Measurements from ENCODE around the gene GALNT16. TPM values are rescaled to one million over a fixed set of nuclear protein-coding genes. Genes with fewer than 3 reads are reported as not detected.

Gene GALNT16
- total RNA-seq, 1 experiment from 2014 or later, result 0.33 TPM

DNA sequence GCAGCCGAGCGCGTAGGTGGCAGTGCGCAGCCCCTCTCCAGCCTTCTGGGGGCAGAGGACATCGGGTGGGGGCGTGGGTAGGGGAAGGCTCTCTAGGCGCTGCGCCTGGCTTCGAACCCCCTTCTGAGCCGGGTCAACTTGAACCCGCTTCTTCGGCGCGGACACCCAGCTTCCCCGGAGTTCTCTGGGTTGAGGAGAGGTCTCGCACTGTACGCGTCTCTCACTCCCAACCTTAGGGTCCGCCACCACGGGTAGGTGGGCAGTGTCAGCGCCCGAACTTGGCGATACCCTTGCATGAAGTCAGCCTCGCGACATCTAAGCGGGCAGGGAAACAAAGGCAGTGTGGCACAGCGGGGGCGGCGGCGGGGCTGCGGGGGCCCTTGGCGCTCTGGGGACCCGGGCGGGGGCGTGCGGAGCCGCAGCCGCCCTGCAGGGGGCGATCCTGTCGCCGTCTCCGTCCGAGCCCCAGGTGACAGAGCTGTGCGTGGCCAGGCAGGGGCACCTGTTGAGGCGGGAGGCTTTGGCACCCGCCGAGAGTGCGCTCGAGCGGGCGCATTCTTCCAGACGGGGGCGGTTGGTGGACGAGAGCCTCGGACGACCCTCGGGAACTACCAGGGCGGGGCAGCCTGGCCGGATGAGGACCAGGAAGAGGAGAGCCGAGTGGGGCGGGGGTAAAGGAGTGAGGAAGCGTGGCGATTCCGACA, 1.1 kb downstream of the GALNT16 start:
- ATAC-seq (peak; percentile 51), DNase-seq (peak; percentile 37)
- no peaks in the 10 kb centered on the region for H4K20me1 ChIP-seq (ENCODE audit: low read length)
- ChIA-PET CTCF (interaction anchor here (0.6 kb wide), 1 partner anchor 199 kb away, joined by 3 read pairs; no protein-coding TSS in a partner anchor), POLR2A (ENCODE audit: unreplicated experiment) (no interaction called here)
- H3K9ac ChIP-seq (ENCODE audit: low read length), result no peak overlapping the region
- H2AFZ ChIP-seq (ENCODE audit: low read length), result 0 out of 2 replicates have a peak overlapping the region, but pooled peaks have one; percentile 37
- peak overlapping the region; percentile 50; the same call in 1 of the 2 replicates for H3K4me3 ChIP-seq (ENCODE audit: low read length)
- TF ChIP-seq EZH2phosphoT487 (IDR thresholded peaks at IDR 0.05; ENCODE audit: borderline replicate concordance, low read length) (0 out of 2 replicates have a peak, but pooled peaks have one; percentile 20), EZH2 (IDR thresholded peaks at IDR 0.05; ENCODE audit: low read length, unreplicated experiment) (peak; percentile 72)
- TF ChIP-seq, protein P1, sequence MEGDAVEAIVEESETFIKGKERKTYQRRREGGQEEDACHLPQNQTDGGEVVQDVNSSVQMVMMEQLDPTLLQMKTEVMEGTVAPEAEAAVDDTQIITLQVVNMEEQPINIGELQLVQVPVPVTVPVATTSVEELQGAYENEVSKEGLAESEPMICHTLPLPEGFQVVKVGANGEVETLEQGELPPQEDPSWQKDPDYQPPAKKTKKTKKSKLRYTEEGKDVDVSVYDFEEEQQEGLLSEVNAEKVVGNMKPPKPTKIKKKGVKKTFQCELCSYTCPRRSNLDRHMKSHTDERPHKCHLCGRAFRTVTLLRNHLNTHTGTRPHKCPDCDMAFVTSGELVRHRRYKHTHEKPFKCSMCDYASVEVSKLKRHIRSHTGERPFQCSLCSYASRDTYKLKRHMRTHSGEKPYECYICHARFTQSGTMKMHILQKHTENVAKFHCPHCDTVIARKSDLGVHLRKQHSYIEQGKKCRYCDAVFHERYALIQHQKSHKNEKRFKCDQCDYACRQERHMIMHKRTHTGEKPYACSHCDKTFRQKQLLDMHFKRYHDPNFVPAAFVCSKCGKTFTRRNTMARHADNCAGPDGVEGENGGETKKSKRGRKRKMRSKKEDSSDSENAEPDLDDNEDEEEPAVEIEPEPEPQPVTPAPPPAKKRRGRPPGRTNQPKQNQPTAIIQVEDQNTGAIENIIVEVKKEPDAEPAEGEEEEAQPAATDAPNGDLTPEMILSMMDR (conservative IDR thresholded peaks at IDR 0.05; ENCODE audit: low read depth, low read length), result peak; percentile 67
- no peaks in the 10 kb centered on the region for H3K9me2 ChIP-seq (replicated peaks; ENCODE audit: low read length)
- H3K4me2 ChIP-seq (ENCODE audit: low read length), result peak overlapping the region; percentile 77
- no peaks in the 10 kb centered on the region for H3K79me2 ChIP-seq (ENCODE audit: low read length)
- H3F3A ChIP-seq (ENCODE audit: low read length, unreplicated experiment), result no peaks in the 10 kb centered on the region
- no peaks in the 10 kb centered on the region for H3K9me3 ChIP-seq (ENCODE audit: low read length)
- peaks cover 55% of the 10 kb centered on the region for H3K27me3 ChIP-seq (ENCODE audit: low read length)
- H3K4me1 ChIP-seq (ENCODE audit: insufficient read depth, low read length), result peaks cover 7% of the 10 kb centered on the region; the same call in 1 of the 2 replicates
- BruUV-seq (replicated peaks), result no TSS peak
- H3K36me3 ChIP-seq (ENCODE audit: low read depth, low read length), result no peaks in the 10 kb centered on the region
- H3K27ac ChIP-seq (ENCODE audit: low read length), result no peak overlapping the region
- intact Hi-C loops (cut with micrococcal nuclease), result loop anchor here (5.0 kb wide), 1 partner anchor 36 kb away; no protein-coding TSS in a partner anchor

DNA sequence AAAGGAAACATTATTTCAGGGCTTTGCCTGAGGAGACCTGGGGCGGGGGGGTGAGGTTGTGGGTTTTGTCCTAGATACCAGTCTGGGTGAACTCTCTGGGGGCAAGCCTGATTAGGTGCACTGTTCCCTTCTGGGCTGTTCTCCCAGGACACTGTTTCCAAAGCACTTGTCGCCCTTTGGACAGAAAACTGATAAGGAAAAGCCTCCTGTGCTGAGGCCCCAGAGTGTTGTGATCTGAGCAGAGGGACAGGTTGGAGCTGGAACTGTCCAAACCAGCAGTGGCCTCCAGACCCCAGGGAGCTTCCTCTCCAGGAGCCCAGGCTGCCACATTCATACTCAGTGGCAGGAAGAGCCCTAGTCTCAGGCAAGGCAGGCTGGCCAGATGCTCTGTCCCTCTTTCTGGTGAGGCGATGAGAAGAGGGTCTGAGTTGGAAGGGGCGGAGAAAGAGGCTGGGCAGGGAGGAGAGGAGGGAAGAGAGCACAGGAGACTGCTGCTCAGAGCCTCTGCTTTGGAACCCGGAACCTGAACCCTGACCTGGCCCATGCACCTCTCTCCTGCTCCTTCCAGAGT, 1.9 kb downstream of the GALNT16 start:
- intact Hi-C loops (cut with micrococcal nuclease), result loop anchor here (5.0 kb wide), 1 partner anchor 35 kb away; no protein-coding TSS in a partner anchor
- TF ChIP-seq EZH2phosphoT487 (IDR thresholded peaks at IDR 0.05; ENCODE audit: borderline replicate concordance, low read length) (no peak), EZH2 (IDR thresholded peaks at IDR 0.05; ENCODE audit: low read length, unreplicated experiment) (no peak)
- TF ChIP-seq, protein P1 (conservative IDR thresholded peaks at IDR 0.05; ENCODE audit: low read depth, low read length), result no peak
- Histone ChIP-seq H3K9me2 (replicated peaks; ENCODE audit: low read length) (no peaks in the 10 kb centered on the region), H3K36me3 (ENCODE audit: low read depth, low read length) (no peaks in the 10 kb centered on the region), H3K4me2 (ENCODE audit: low read length) (no peak overlapping the region), H2AFZ (ENCODE audit: low read length) (no peak overlapping the region), H3F3A (ENCODE audit: low read length, unreplicated experiment) (no peaks in the 10 kb centered on the region), H3K4me1 (ENCODE audit: insufficient read depth, low read length) (peaks cover 7% of the 10 kb centered on the region; the same call in 1 of the 2 replicates), H3K79me2 (ENCODE audit: low read length) (no peaks in the 10 kb centered on the region), H3K9me3 (ENCODE audit: low read length) (no peaks in the 10 kb centered on the region), H3K4me3 (ENCODE audit: low read length) (no peak overlapping the region), H4K20me1 (ENCODE audit: low read length) (no peaks in the 10 kb centered on the region), H3K27ac (ENCODE audit: low read length) (no peak overlapping the region), H3K27me3 (ENCODE audit: low read length) (peaks cover 55% of the 10 kb centered on the region), H3K9ac (ENCODE audit: low read length) (no peak overlapping the region)
- POLR2A ChIA-PET (ENCODE audit: unreplicated experiment), result interaction anchor here (0.6 kb wide), 1 partner anchor 15 kb away, joined by 5 read pairs; no protein-coding TSS in a partner anchor
- DNase-seq (no peak), ATAC-seq (peak; percentile 20)
- BruUV-seq (replicated peaks), result no TSS peak
- CTCF ChIA-PET, result interaction anchor here (0.5 to 1.0 kb wide), 4 partner anchors 26 to 198 kb away, joined by 3 to 4 read pairs (median 3); no protein-coding TSS in a partner anchor

All from PC-3 (cell line).